GM23248 (cell line): ENCODE data around the gene SDC1. TPM values are rescaled to one million over a fixed set of nuclear protein-coding genes. Genes with fewer than 3 reads are reported as not detected.

Experiments used
- DNase-seq: peaks from one replicate; pipeline ENCODE4 v3.0.0-alpha.2; 2015
- H2AFZ ChIP-seq: fragments of 200-600 bp; sonication (generic); 2 replicates; pipeline ENCODE4 v1.6.1; 2016; ENCODE audit warnings: antibody characterized with exemption
- H3F3A ChIP-seq: fragments of 200-600 bp; sonication (generic); 2 replicates; pipeline ENCODE4 v1.6.1; 2016; ENCODE audit warnings: mild to moderate bottlenecking, antibody characterized with exemption, mixed run types; ENCODE audit not compliant: insufficient read depth
- H3K27ac ChIP-seq: fragments of 200-600 bp; sonication (generic); 2 replicates; pipeline ENCODE4 v1.5.1; 2016; ENCODE audit warnings: mild to moderate bottlenecking
- H3K27me3 ChIP-seq: fragments of 200-600 bp; sonication (generic); replicated peaks from 2 replicates; pipeline ENCODE4 v1.6.1; 2016; ENCODE audit warnings: mild to moderate bottlenecking; ENCODE audit not compliant: insufficient read depth
- H3K36me3 ChIP-seq: fragments of 200-600 bp; sonication (generic); 2 replicates; pipeline ENCODE4 v1.6.1; 2016; ENCODE audit warnings: low read depth, mild to moderate bottlenecking
- H3K4me1 ChIP-seq: fragments of 200-600 bp; sonication (generic); 2 replicates; pipeline ENCODE4 v1.6.1; 2016; ENCODE audit warnings: mild to moderate bottlenecking; ENCODE audit not compliant: insufficient read depth
- H3K4me2 ChIP-seq: fragments of 200-600 bp; sonication (generic); one replicate; pipeline ENCODE4 v1.6.1; 2016; ENCODE audit warnings: mild to moderate bottlenecking; ENCODE audit not compliant: unreplicated experiment
- H3K4me3 ChIP-seq: fragments of 200-600 bp; sonication (generic); 2 replicates; pipeline ENCODE4 v1.5.1; 2016; ENCODE audit warnings: mild to moderate bottlenecking
- H3K79me2 ChIP-seq: fragments of 200-600 bp; sonication (generic); 2 replicates; pipeline ENCODE4 v1.6.1; 2016; ENCODE audit warnings: mild to moderate bottlenecking; ENCODE audit not compliant: insufficient read depth
- H3K9ac ChIP-seq: fragments of 200-600 bp; sonication (generic); 2 replicates; pipeline ENCODE4 v1.6.1; 2016; ENCODE audit warnings: mild to moderate bottlenecking
- H3K9me2 ChIP-seq: fragments of 200-600 bp; sonication (generic); 2 replicates; pipeline ENCODE4 v1.6.1; 2016; ENCODE audit warnings: mixed run types, mild to moderate bottlenecking, moderate library complexity; ENCODE audit not compliant: insufficient read depth
- H3K9me3 ChIP-seq: fragments of 200-600 bp; sonication (generic); one replicate; pipeline ENCODE4 v1.6.1; 2017; ENCODE audit warnings: low read depth
- H4K20me1 ChIP-seq: fragments of 200-600 bp; sonication (generic); 2 replicates; pipeline ENCODE4 v1.6.0; 2016; ENCODE audit not compliant: insufficient read depth
- EZH2 ChIP-seq: fragments of 200-600 bp; sonication (generic); IDR thresholded peaks from 2 replicates; pipeline ENCODE4 v1.6.1; 2018; ENCODE audit warnings: antibody characterized with exemption, mild to moderate bottlenecking; ENCODE audit not compliant: insufficient read depth, poor library complexity, severe bottlenecking
- EZH2phosphoT487 ChIP-seq: fragments of 200-600 bp; sonication (generic); IDR thresholded peaks from 2 replicates; pipeline ENCODE4 v1.6.1; 2018; ENCODE audit warnings: antibody characterized with exemption, moderate library complexity, mild to moderate bottlenecking, low read depth; ENCODE audit not compliant: insufficient read depth
- WGBS, 2 experiments: methylation state at CpG; one replicate each; pipeline ENCODE4 v1.1.6; 2015 to 2017; ENCODE audit warnings: low lambda C conversion rate in 2 of 2, low coverage in 1 of 2; ENCODE audit errors: missing lambda C conversion rate in 2 of 2; 5-methylcytosine and 5-hydroxymethylcytosine counted together
- in situ Hi-C: fragments of 300-500 bp; cut with MboI; formaldehyde crosslinking; loops from 2 replicates; pipeline ENCODE4 v1.15.0; 2020
- polyA plus RNA-seq: library from polyadenylated mRNA; unstranded; fragments of >200 nt; fragmentation: Nextera tagmentation; extraction: Ambion mirVana; gene quantifications from 2 replicates; pipeline ENCODE4 v1.2.1, GENCODE V29; 2016
- total RNA-seq: library from RNA; depleted of rRNA; stranded (reverse); fragments of >200 nt; shearing (Covaris generic); gene quantifications from 2 replicates; pipeline ENCODE4 v1.2.3, GENCODE V29; 2014

SDC1 gene
- total and polyA plus RNA-seq, 2 experiments from 2014 or later, result 24.5 to 33.1 TPM

- in situ Hi-C loops, result no loop called here
- Histone ChIP-seq H3K4me2 (no peak overlapping the region), H3K27me3 (no peaks in the 10 kb centered on the region), H3K4me3 (no peak overlapping the region), H2AFZ (no peak overlapping the region), H3K9ac (no peak overlapping the region), H4K20me1 (no peaks in the 10 kb centered on the region), H3K4me1 (no peaks in the 10 kb centered on the region), H3K36me3 (no peaks in the 10 kb centered on the region), H3K79me2 (no peaks in the 10 kb centered on the region), H3K27ac (no peak overlapping the region), H3K9me2 (no peaks in the 10 kb centered on the region), H3F3A (no peaks in the 10 kb centered on the region), H3K9me3 (no peaks in the 10 kb centered on the region)
- 82 to 86% methylated on average over 17 of the region's 17 CpGs for WGBS, 2 experiments
- no peak for TF ChIP-seq EZH2phosphoT487
- no peak for TF ChIP-seq EZH2
- no peak for DNase-seq
Observed at GRCh38 chr2:20201671-20202070, 23.3 kb downstream of the SDC1 start.

GRCh38 chr2:20200697-20201555 is 24.0 kb downstream of the SDC1 start:
- Histone ChIP-seq H3K9ac (no peak overlapping the region), H3K4me3 (no peak overlapping the region), H3F3A (no peaks in the 10 kb centered on the region), H3K27ac (no peak overlapping the region), H3K36me3 (no peaks in the 10 kb centered on the region), H3K27me3 (no peaks in the 10 kb centered on the region), H3K9me2 (no peaks in the 10 kb centered on the region), H3K79me2 (no peaks in the 10 kb centered on the region), H4K20me1 (no peaks in the 10 kb centered on the region), H3K4me1 (no peaks in the 10 kb centered on the region), H2AFZ (no peak overlapping the region), H3K4me2 (no peak overlapping the region), H3K9me3 (no peaks in the 10 kb centered on the region)
- DNase-seq, result no peak
- no peak for TF ChIP-seq EZH2
- no peak for TF ChIP-seq EZH2phosphoT487
- WGBS, 2 experiments, result 95 to 97% methylated on average over 26 of the region's 26 CpGs
- in situ Hi-C loops, result no loop called here

- Histone ChIP-seq H3K4me3 (no peak overlapping the region), H3K36me3 (no peaks in the 10 kb centered on the region), H3K9me3 (no peaks in the 10 kb centered on the region), H3K27ac (no peak overlapping the region), H3K27me3 (no peaks in the 10 kb centered on the region), H3K9me2 (no peaks in the 10 kb centered on the region), H3K79me2 (no peaks in the 10 kb centered on the region), H3K9ac (no peak overlapping the region), H3K4me1 (no peaks in the 10 kb centered on the region), H4K20me1 (no peaks in the 10 kb centered on the region), H2AFZ (no peak overlapping the region), H3K4me2 (no peak overlapping the region), H3F3A (no peaks in the 10 kb centered on the region)
- DNase-seq, result no peak
- WGBS, 2 experiments, result 87 to 95% methylated on average over 6 of the region's 6 CpGs
- TF ChIP-seq EZH2 (no peak), EZH2phosphoT487 (no peak)
- in situ Hi-C loops, result no loop called here
Observed at GRCh38 chr2:20199633-20200270, 25.2 kb downstream of the SDC1 start.

GRCh38 chr2:20198796-20199632 is 25.9 kb downstream of the SDC1 start:
- Histone ChIP-seq H2AFZ (no peak overlapping the region), H3K4me2 (no peak overlapping the region), H4K20me1 (no peaks in the 10 kb centered on the region), H3K79me2 (no peaks in the 10 kb centered on the region), H3K27ac (no peak overlapping the region), H3K9me3 (no peaks in the 10 kb centered on the region), H3K4me1 (no peaks in the 10 kb centered on the region), H3F3A (no peaks in the 10 kb centered on the region), H3K27me3 (no peaks in the 10 kb centered on the region), H3K9me2 (no peaks in the 10 kb centered on the region), H3K9ac (no peak overlapping the region), H3K4me3 (no peak overlapping the region), H3K36me3 (no peaks in the 10 kb centered on the region)
- in situ Hi-C loops, result no loop called here
- no peak for TF ChIP-seq EZH2phosphoT487
- TF ChIP-seq EZH2, result no peak
- no peak for DNase-seq
- 89 to 92% methylated on average over 14 of the region's 14 CpGs for WGBS, 2 experiments
